GM19239 (cell line): ENCODE measurements around the gene PSMC1.
A peak's percentile ranks its signal among the peaks of the same experiment; 100 is the strongest.
"Not testable (repeated sequence)": the region's sequence is repeated elsewhere in the genome, so short reads cannot be mapped to it uniquely, and the experiment has no call there.

ENCODE experiments used
- DNase-seq: peaks from one replicate; pipeline ENCODE4 v3.0.0; 2011; ENCODE audit warnings: low spot score; ENCODE audit not compliant: insufficient read length
- FAIRE-seq: peaks from 2 replicates; lab custom pipeline; 2011; peaks lifted over from hg19 to GRCh38; lab: Jason Lieb, UNC

Gene PSMC1

DNA sequence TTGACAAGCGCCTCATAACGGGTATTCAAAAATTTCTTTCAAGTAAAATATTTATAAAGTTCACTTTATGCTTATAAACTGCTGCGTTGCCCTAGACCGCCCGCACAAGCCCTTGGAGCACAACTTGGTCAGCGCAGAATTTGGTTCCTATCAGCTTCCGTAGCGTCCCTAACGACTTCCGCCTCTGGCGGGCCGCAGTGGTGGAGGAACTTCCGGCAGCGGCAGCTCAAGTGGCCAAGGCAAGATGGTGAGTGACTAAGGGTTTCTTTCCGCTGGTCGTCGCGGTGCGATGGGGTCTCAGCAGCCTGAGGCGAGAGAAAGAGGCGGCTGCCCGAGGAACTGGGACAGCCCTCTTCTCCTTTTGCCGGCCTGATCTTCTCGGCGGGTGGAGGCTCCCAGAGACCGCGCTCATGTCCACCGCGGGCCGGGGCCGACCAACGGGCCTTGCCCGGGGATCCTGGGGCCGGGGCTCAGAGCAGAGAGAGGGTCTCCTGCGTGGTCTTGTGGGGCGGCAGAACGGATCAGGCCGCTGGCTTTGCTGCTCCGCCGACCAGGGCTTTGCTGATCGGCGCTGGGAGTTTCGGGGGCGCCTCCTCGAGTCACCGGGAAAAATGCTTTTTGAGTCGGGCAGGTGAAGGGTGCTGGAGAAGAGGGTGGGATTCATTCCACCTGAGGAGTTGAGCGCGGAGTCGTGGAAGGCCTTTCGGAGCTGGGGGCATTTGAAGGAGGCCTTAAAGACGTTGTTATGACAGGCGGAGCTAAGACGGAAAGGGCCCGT lies at the start of gene PSMC1:
Gene PSMC1 (plus strand): TSS at position 200 of the 778 bp plus-strand sequence. CDS start 45 bp downstream, at position 245.
- peak; percentile 92 for FAIRE-seq

DNA sequence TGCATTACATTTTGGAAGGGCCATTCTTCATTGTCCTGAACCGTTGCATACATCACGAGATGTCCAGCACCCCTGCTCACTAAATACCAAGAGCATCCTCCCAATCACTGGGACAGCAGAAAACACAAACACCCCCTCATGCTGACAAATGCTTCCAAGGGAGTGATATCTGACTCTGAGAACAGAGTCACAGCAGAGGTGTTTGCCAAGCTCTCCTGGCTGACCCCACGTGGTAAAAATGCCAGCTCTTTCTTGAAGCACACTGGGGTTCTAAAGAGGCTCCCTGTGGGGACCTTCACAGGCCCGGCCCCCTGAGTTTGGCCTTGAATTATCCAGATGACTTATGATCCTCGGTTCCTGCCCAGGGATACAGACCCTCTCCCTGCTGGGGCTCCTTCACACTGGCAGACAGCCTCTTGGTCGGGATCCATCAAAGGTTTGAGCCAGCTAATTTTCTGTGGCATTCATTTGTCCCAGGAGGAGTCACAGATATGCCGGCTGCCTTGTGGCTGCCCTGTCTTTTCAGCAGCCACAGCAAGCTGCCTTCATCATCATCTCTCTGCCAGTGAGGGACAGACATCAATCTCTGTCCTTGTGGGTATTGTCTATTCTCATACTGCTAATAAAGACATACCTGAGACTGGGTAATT lies 43.1 kb upstream of the PSMC1 start:
- DNase-seq, result no peak
- FAIRE-seq, result no peak

More for the DNA sequence above, at the start of gene PSMC1:
- peak; percentile 87 for DNase-seq

DNA sequence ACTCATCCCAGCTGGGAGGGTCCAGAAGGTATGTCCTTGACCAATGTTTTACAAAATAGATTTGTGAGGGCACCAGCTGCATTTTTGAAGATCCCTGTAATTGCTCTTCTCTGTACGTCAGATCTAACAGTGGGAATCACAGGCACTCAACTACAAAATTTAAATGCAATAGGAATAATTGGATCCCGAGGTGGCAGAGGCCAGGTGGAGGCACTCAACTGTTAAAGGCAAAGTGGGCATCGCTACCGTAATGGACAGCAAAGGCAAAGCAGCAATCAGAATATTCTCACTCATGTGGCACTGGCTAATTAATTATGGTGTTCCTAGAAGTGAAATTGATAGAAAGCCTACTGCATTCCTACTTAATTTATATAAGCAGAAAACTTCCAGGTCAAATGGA lies 27.9 kb upstream of the PSMC1 start:
- FAIRE-seq (no peak), DNase-seq (no peak)

DNA sequence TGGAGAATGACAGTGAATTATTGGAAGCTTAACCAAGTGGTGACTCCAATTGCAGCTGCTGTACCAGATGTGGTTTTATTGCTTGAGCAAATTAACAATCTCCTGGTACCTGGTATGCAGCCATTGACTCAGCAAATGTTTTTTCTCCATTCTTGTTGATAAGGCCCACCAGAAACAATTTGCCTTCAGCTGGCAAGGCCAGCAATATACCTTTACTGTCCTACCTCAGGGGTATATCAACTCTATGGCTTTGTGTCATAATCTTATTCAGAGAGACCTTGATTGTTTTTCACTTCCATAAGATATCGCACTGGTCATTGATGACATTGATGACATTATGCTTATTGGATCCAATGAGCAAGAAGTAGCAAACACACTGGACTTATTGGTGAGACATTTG lies 26.4 kb upstream of the PSMC1 start:
- not testable (repeated sequence) for FAIRE-seq, DNase-seq

DNA sequence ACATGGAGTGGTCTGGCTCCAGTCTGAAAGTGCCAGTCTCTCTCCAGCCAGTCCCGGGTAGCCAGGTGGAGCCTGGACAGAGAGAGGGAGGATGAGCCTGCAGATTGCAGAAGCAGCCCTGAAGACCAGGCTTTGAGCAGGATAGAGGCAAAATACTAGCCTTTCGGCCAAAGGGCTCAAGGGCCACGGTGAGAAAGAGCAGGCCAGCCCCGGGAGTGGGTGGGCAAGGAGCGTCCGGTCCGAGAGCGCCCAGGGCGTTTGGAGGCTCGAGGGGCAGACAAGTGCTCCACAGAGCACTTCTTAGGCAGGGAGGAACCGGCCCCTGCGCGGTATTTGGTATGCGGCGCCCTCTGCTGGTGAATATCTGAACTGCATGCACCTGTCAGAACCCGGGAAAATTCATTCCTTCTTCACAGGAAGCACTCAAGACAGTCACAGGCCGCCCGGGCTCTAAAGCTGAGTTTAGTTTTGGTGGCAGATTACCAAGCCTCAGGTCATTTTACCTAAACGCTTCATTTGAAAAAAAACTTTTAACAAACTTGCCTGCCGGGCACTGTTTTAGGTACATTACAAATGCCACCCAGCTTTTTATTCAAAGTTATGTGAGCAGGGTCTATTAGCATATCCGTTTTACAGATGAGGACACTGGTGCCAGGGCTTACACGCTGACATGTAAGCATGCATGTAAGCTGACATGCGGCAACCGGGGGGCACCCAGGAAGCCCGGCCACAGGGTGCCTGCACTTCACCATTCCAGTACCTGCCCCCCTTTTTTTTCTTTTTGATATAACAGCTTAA lies 21.0 kb upstream of the PSMC1 start:
- FAIRE-seq (peak; percentile 33), DNase-seq (peak; percentile 60)

DNA sequence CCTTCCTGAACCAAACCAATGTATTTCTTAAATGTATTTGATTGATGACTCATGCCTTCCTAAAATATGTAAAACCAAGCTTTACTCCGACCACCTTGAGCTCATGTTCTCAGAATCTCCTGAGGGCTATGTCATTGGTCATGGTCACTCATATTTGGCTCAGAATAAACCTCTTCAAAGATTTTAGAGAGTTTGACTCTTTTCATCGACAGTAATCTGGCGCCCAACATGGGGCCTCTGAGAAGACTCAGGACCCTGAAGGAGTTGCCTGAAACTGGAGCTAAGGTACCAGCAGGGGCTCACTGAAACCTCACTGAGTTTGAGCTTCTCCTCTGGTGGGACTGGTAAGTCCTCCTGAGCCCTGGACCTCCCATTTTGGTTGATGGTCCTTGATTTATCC lies 17.2 kb upstream of the PSMC1 start:
- DNase-seq (no peak), FAIRE-seq (no peak)

DNA sequence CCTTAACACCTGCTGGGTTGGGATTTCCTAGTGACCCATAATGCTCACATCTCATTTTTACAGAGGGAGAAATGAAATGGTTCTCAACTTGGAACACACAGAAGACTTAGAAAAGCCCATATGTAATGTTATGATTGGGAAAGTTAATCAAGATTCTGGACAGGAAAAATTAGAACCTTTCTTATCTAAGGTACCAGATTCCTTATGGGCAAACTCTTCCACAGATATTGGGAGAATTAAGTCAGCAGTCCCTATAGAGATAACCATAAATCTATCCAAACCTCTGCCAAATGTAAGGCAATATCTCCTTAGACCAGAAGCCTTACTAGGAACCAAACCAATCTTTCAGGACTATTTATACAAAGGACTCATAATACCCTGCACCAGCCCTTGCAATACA lies 13.9 kb upstream of the PSMC1 start:
- DNase-seq (no peak), FAIRE-seq (no peak)

DNA sequence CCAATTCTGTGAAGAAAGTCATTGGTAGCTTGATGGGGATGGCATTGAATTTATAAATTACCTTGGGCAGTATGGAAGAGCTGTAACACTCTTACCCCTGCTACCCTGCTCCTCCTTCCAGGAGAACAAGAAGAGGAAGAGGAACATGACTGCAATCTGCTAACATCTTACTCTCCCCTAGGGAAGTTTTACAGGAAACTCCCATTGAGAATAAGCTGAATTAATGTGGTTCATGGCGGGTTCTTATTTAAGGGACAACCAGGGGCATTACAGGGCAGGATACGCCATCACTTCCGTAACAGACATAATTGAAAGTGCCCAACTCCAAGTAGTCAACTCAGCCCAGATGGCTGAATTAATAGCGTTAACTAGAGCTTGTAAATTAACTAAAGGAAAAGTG lies 9.4 kb upstream of the PSMC1 start:
- no peak for FAIRE-seq
- DNase-seq, result no peak

DNA sequence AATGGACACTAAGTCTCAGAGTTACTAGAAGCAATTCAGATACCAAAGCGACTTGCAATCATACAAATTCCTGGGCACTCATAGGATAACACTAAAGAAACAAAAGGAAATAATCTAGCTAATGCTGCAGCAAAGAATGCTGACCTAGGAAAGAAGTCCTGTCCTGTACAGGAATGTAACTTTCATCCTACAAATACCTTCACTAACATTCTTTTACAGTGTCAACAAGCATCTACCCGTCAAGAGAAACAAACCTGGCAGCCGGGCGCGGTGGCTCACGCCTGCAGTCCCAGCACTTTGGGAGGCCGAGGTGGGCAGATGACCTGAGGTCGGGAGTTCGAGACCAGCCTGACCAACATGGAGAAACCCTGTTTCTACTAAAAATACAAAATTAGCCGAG lies 8.9 kb upstream of the PSMC1 start:
- DNase-seq, FAIRE-seq: not testable (repeated sequence)

DNA sequence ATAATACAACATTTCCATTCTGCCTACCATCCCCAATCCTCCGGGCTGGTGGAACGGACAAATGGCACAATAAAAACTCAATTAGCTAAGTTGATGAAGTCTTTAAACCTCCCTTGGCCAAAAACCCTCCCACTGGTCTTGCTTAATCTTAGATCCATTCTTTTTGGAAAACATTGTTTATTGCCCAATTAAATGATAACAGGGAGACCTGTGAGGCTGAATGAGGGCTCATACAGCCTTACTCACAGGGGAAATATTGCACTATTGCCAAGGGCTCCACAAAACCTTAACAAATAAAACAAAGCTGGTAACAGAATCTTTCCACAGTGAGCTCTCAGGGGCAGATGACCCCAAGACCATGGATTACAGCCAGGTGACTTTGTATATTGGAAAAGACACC lies 7.8 kb upstream of the PSMC1 start:
- FAIRE-seq, result no peak
- no peak for DNase-seq

DNA sequence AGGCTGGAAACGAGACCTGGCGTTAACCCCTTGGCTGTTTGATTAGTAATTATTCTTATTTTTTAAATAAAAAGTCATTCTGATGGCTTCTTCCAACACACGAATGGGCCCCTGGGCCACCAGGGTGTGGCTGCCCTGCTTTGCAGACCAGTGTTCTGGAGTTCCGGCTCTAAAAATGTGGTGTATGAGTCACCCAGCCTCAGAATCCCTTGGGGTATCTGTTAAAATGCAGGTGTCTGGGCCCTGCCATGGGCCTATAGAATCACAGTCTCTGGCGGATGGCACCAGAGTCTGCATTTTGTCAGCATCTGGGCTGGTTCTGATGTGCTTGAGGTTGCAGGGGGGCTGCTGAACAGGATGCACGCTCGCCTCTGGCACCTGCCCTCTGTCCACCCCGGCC lies 2.5 kb upstream of the PSMC1 start:
- FAIRE-seq (no peak), DNase-seq (no peak)

DNA sequence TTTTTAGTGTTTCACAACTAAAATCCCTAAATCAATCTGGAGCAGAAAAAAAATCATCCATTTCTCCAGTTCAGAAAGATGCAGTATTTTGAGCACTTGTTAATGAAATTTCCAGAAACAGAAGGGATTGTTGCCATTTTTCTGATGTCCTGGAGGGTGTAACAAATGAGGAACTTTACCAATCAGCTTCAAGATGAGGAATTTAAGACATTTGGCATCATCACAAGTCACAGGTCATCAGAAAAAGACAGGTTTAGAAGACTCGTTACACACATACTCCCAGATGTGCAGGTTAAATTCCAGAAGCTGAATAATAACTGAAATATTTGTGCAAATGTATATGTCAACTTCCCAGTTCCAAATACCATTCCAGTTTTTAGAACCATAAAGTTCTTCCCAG lies 482 bp upstream of the PSMC1 start:
- no peak for DNase-seq
- no peak for FAIRE-seq

DNA sequence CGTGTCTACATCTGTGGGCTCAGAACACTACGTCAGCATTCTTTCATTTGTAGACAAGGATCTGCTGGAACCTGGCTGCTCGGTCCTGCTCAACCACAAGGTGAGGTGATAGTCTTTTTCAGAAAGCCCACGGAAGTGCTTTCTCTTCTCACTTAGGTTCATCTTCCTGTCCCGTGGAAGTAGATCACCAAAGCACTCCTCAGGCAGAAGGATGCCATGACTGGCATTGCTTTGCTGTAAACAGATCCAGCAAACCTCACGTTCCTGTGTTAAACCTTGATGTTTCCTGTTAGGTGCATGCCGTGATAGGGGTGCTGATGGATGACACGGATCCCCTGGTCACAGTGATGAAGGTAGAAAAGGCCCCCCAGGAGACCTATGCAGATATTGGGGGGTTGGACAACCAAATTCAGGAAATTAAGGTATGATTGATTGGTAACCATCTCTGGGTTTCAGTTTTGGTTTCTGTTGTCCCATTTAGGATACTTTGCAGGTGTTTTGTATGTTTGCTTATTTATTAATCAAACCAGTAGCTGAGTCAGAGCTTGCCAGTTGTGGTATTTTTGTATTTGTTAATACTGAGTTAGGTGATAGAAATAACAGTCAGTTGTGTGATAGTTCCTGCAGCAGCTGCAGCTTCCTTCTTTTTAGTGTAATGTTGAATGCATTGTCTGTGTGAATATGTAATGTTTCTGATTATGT lies 7.5 kb downstream of the PSMC1 start:
- DNase-seq, result peak; percentile 30
- peak; percentile 14 for FAIRE-seq

DNA sequence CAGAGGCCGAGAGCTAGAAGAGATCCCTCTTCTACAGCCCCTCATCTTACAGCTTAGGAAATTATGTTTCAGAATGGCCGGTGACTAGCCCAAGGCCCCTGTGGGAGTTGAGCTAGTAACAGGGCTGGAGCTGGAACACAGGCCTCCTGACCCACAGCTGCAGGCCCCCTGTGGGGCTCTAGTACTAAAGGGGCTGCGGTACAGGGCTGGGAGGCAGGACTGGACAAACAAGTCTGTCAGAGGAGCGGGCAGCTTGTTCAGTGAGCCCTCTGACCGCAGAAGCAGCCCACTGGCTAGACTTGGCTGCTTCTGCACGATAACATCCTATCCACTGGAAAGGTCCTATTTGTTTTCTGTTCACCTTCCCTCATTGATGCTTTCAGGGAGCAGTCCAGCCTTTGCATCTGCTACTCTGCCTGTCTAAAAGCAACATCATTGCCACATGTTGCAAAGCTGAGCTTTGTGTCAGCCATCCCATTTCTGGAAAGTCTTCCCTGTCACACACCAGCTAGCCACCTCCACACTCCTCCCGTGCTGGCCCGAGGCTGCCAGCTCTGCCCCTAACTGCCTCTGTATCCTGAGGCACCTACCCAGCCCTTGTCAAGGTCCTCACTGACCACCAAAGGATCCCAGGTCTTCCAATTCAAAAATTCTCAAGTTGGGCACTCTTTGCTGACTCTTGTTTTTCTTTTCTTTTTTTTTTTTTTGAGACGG lies 10.2 kb downstream of the PSMC1 start:
- no peak for FAIRE-seq
- no peak for DNase-seq

DNA sequence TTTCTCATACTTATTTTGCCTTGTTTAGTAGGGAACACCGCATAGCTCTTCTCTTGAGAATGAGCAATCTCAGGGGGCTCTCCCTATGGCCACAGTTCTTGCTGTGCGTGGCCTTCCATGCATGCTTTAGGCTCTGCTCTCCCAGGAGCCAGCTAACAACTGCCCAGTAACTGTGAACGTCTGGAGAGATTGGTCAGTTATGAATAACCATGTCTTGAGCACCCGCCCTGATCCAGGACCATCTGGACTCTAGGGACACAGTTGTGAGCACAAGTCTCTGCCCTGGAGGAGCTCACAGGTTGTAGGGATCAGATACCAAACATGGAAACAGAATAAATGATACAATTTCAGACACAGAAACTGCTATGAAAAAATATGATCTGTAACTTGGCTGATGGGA lies 12.1 kb downstream of the PSMC1 start:
- DNase-seq, result no peak
- FAIRE-seq, result no peak

DNA sequence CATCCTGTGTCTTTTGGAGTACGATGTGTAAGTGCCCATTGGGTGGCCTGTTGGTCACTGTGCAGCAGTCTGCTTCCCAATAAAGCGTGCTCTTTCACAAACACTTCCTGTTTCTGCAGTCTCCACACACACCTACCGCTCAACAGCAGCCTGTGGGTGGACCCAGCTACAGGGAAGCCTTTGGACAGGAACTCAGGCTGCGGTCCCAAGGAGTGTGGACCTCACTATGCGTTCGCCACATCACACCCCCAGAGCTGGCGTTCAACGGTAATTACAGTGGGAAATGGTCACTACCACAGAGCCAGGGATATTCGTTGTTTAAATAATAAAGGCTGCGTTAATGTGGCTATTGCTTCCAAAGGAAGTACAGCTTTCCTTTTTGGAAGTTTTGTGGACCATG lies 16.2 kb downstream of the PSMC1 start:
- DNase-seq, result no peak
- FAIRE-seq, result no peak

DNA sequence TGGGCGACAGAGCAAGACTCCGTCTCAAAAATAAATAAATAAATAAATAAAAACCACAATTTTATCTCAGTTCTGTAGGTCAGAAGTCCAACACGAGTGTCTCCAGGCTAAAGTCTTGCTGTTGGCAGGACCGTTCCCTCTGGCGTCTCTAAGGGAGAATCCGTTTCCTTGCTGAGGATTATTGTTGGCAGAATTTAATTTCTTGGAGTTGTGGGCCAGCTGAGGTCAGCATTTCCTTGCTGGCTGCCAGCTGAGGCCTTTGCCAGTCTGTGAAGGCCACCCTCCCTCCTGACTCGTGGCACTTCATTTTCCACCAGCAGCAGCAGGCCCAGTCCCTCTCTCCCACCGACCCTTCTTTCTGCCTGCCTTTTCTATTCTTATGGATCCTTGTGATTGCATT lies 17.2 kb downstream of the PSMC1 start:
- no peak for DNase-seq
- FAIRE-seq, result no peak

DNA sequence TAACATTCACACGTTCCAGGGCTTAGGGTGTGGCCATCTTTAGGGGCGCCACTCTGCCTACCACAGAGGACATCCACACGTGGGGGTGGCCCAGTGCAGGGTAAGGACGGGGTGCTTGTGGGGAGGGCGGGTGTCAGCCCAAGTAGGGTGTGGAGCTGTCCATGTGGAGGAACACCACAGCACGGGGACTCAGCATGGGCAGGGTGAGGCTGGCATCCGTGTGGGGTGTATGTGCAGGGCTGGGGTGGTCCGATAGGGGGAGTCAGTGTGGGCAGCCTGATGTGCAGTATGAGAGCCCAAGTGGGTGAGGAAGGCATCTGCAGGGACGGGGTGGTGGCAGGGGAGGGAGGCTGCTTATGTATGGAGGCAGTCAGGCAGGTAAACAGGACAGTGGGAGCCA lies 17.7 kb downstream of the PSMC1 start:
- FAIRE-seq, result no peak
- DNase-seq, result no peak

DNA sequence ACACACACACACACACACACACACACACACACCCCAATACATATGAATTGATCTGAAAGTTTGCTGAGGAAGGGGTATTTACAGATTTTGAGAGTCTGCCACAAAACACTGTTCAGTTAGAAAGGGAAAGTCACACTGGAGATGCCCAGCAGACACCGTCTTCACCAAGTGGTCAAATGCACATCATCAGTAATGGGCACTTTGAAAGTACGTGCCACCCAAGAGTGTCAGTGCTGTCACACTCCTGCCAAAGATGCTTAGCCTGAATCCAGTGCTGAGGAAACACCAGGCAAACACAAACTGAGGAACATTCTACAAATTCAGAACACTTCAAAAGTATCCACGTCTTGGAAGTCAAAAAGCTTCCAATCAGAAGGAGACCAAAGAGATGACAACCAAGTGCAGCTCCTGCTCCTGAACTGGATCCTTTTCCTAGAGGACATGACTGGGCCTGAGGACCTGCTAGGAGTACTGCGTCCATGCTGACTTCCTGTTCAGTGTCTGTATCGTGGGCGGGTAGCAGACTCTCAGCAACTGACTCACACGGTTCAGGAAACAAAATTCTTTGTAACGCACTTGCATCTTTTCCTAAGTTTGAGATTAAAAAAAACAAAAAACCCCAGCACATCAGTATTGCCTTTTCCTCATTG lies 18.6 kb downstream of the PSMC1 start:
- DNase-seq (no peak), FAIRE-seq (no peak)
